Peyer's patch (tissue), 4 donors: ENCODE data around the gene ZNF155.

ENCODE experiments used
- CTCF ChIP-seq, 6 experiments: fragments of 450-650 bp in 4 of 6; fragments of 200-600 bp in 2 of 6; sonication (generic) in 1 of 6; IDR thresholded peaks; one replicate each; pipeline ENCODE4 v1.5.1; 2017 to 2019; ENCODE audit warnings: antibody characterized with exemption in 6 of 6, mild to moderate bottlenecking in 3 of 6, moderate library complexity in 1 of 6
- POLR2A ChIP-seq, 2 donors: fragments of 450-650 bp; IDR thresholded peaks; one replicate each; pipeline ENCODE4 v1.5.1; 2017; ENCODE audit warnings: antibody characterized with exemption in 2 of 2, mild to moderate bottlenecking in 2 of 2, moderate library complexity in 2 of 2

DNA sequence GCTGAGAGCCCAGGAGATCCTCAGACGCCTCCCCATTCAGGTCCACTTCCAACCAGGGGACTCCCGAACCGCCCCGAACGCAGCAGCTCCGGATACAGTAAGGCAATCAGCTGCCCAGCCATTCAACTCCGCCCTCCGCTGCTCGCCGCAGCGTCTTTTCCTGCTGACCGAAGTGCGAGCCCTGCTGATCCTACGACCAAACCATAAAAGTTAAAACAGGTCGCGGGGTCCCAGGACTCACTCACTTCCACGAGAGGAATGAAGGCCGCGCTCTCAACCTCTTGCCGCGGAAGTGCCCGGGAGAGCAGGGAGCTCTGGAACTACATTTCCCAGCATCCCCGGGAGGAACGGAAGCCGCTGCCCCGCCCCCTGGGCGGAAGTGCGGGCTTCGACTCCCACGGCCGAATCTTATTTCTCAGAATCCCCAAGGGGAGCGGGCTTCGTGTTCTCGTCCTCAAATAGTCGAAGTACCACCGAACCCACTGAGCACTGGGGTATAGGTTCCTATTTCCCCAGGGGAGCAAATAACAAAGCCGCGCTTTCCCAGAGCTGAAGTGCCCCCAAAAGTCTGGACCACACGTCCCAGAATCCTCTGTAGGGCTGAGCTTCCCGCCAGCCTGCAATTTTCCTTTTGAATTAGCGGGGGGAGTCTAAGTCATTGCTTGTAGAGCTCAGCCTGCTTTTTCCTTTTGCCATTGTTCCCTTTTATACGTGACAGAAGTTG lies 48.8 kb upstream of the ZNF155 start, which contains the start of gene ZNF45:
- TF ChIP-seq CTCF (IDR thresholded peaks at IDR 0.05), result no peak
- TF ChIP-seq POLR2A (IDR thresholded peaks at IDR 0.05), result no peak
